ENCODE data around the gene NLE1.

NLE1 gene

DNA sequence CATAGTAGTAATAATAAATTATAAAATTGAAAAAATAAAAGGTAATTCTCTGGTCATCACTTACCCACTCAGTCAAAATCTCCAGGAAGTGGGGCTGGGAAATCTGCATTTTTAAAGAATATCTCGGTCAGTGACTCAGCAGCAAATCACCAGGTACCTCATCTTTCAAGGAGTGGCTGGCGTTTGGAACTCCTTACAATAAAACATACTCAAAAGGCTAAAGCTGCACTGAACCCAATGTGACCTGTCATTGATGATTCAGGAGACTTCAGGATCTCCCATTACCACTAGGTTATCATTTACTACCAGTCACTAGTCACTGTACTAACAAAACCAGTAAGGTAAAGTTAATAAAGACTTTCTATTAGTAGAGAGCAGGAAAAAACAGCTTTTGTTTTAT is 57.1 kb downstream of the NLE1 start:
- no peak for DNase-seq

DNA sequence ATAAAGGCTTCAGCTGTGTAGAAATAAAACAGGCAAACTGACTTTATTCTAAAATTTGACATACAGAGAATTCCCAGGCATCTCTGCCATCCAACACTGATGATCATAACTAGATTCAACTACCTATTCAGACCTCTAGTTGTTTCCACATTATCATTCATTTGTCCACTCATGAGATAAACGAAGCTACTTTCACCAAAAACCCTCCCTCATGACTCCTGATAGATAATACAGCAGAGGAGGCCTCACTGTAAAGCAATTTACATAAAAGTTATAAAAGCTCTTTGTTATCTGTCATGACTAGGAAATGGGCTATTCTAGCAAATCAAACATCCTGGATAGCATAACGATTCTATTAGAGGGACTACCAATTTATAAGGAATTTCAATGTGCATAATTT is 59.0 kb downstream of the NLE1 start:
- DNase-seq, result no peak

DNA sequence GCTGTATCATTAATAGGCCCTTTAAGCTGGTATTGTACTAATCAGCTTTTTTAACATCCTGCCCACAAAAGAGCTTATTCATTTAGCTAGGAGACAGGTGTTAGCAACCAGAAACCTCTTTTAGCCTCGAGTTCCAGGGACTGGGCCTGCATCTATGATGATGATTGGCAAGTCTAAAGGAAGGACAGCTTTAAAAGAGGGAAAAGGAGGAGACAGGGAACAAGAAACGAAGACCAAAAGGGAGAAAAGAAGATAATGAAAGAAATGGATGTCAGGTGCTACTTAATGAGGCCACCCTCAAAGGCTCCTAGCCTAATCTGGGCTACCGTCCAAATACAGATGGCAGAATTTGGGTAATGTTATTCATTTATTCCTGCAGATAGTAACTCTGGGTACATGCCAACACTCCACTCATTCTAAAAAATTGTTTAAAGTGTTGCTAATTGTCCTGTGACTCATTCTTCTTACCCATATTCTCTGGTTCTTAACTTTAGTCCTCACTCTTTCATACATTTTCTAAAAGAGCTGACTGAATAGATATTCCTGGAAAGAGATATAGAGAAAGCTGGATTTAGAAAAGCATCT is 59.9 kb downstream of the NLE1 start:
- DNase-seq, result peak; percentile 18

DNA sequence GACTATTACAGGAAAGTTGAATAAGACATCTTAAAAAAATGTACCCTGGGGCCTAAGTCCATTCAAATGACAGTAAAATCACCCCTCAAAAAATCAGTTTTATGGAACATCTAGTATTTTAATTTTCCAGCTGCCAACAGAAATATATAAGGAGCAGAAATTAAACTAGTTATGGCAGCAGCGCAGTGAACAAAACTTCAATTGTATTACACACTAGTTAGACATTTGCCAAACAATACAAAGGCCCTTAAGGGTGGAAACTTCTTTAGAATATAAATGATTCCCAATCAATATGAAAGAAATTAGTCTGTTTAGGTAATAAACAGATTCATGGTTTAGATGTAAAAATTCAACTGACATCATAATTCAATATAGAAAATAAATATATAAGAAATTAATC is 60.5 kb downstream of the NLE1 start:
- DNase-seq, result no peak

DNA sequence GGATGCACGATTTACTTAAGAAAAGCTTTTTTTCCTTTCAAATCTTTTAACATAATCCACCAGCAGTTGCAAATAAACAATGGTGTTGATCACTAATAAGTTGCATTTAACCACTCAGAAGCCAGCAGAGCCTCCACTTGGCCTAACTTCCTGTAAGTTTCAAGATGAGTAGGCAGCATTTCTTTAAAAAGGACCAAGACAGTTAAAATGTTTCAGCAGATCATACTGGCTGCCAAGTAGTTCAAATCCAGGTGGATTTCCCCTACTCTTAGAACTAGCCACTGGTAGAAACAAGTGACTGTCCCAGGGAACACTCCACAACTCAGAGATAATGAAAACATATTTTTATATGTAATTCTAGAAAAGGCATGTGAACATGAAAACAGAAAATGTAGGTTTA is 61.6 kb downstream of the NLE1 start:
- no peak for DNase-seq

DNA sequence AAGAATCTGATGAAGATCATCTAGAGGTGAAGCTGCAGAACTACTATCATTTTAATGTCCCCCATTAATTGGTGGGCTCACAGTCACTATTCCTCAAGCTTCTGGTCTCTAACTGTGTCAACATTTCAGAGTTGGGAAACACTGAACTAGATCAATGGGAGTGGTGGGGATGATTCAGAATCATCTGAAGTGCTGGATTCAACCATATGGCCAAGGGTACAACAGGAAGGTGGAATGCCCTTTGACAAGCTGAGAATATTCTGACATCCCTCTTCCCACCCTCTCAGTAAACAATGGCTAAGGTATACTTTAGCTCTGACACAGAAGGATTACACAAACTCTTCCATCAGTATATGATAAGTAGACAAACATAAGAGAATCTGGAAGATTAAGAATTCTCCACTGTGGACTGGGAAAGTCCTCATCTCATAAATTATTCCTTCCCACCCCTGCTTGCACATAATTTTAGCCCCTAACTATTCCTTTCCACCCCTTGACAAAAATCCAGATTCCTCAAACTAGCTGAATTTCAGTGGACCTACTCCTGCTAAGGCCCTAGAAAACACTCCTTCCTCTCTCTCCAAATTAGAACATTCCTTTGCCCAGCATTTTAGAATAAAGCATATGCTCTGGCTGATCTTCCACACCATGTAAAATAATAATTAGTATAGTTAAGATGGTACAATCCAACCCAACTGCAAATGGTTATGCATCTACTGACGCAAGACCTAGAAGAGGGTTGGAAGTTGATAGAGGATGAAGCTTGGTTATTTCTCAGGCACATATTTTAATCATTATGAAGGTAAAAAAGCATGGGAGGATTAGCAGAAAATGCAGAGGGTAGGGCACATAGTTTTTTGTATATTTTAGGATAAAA is 62.3 kb downstream of the NLE1 start:
- no peak for DNase-seq

All from NCI-H2107 (cell line).